Fibroblast of villous mesenchyme (primary cell): ENCODE measurements around the gene PPP3CA. TPM values are rescaled to one million over a fixed set of nuclear protein-coding genes. Genes with fewer than 3 reads are reported as not detected.

Experiments
- DNase-seq: peaks from one replicate; pipeline ENCODE4 v3.0.0-alpha.2; 2010; ENCODE audit warnings: low read depth
- H3K4me3 ChIP-seq: 2 replicates; pipeline ENCODE4 v1.5.1; 2011; ENCODE audit warnings: low read depth, mild to moderate bottlenecking, low read length
- CTCF ChIP-seq: IDR thresholded peaks from 2 replicates; pipeline ENCODE4 v1.5.1; 2012; ENCODE audit warnings: low read depth, mild to moderate bottlenecking, low read length; ENCODE audit not compliant: insufficient read depth
- small RNA-seq: library from RNA; depleted of rRNA; stranded (forward); fragments of <200 nt; gene quantifications from one replicate; pipeline ENCODE3, GENCODE V24; 2012
- total RNA-seq: library from RNA; depleted of rRNA; stranded (reverse); fragments of >200 nt; gene quantifications from 2 replicates; pipeline ENCODE4 v1.2.3, GENCODE V29; 2012

The PPP3CA gene
- total RNA-seq, 1 donor, result 47.9 TPM

- no peak overlapping the region for H3K4me3 ChIP-seq
- no peak for TF ChIP-seq CTCF
- no peak for DNase-seq
Observed at GRCh38 chr4:100977274-100977673, 370.1 kb downstream of the PPP3CA start.

Small RNA genes lying within 50 kb of the gene (small RNA-seq; reads per million reads assigned to genes)
- gene MIR1255A, result not detected
- not detected for gene MIR8066
